T-helper 17 cell (primary cell): ENCODE measurements around the gene NMNAT1. TPM values are rescaled to one million over a fixed set of nuclear protein-coding genes. Genes with fewer than 3 reads are reported as not detected.
"Not testable (repeated sequence)": the region's sequence is repeated elsewhere in the genome, so short reads cannot be mapped to it uniquely, and the experiment has no call there.

ENCODE experiments used
- ATAC-seq: fragments of 150-1000 bp; cut with Tn5 transposase; 2 replicates; pipeline ENCODE4 v1.10.0; 2021; ENCODE audit warnings: mild to moderate bottlenecking, moderate library complexity
- DNase-seq, 3 donors: peaks; one replicate each; pipeline versions ENCODE4 v3.0.0 to v3.0.0-alpha.2; 2020 to 2021
- H3K9me3 ChIP-seq: one replicate; pipeline ENCODE4 v1.7.0; 2013; ENCODE audit warnings: low read length, mild to moderate bottlenecking; ENCODE audit not compliant: control insufficient read depth, poor library complexity, severe bottlenecking
- H3K27ac Mint-ChIP-seq: one replicate; pipeline ENCODE4 v1.8.0; 2022; ENCODE audit warnings: mild to moderate bottlenecking, moderate library complexity, mixed read lengths
- H3K27me3 Mint-ChIP-seq: one replicate; pipeline ENCODE4 v1.8.0; 2022; ENCODE audit warnings: mixed read lengths
- H3K36me3 Mint-ChIP-seq: one replicate; pipeline ENCODE4 v1.8.0; 2022; ENCODE audit warnings: low read depth, mixed read lengths
- H3K4me1 Mint-ChIP-seq: one replicate; pipeline ENCODE4 v1.8.0; 2022; ENCODE audit warnings: mild to moderate bottlenecking, mixed read lengths
- H3K4me3 Mint-ChIP-seq: one replicate; pipeline ENCODE4 v1.8.0; 2022; ENCODE audit warnings: mild to moderate bottlenecking, moderate library complexity, mixed read lengths
- total RNA-seq, 4 donors: library from RNA in 2 of 4; stranded (reverse) in 2 of 4; gene quantifications; one replicate each; pipeline ENCODE4 v1.2.3 and lab custom pipeline; 2022 to 2026

NMNAT1 gene
- total RNA-seq, 2 donors from 2014 or later = 2.4 to 2.9 TPM

DNA sequence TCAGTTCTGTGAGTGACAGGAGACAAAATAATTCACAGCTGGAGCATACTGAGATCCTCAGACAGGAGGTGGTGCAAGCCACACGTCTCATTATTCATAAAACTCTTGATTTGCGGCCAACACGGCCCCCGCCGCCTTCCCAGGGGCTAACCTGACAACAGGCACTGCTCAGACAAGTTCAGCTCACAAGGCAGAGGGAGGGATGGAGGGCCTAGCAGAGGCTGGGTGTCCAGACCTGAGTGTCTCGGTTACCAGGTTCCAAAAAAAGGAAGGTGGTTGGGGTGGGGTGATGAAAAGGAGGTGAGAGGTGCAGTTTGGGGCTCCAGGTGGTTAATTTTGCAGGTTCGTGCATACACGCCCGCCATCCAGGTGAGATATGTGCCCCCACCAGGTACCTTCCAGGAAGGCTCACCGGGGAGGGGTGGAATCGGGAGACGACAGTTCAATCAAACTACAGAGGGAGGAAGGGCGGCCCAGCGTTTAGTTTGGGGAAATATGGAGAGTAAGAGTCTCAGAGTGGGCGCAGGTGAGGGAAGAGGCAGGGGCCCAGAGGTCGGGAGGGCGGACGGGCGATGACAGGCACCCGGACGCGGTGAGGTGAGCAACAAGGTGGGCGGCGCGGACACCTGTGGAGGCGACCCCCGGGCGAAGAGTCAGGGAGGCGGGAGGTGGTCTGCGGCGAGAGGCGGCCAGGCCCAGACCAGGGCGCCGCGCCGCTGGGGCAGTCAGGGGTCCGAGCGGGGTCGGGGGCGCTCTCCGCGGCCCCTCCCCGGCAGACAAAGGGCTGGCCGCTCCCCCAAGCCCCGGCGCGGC, 33.8 kb upstream of the NMNAT1 start:
- Mint-ChIP-seq H3K36me3 (no peaks in the 10 kb centered on the region), H3K4me1 (peaks cover 37% of the 10 kb centered on the region), H3K27me3 (no peaks in the 10 kb centered on the region), H3K4me3 (peak overlapping the region; percentile 99), H3K27ac (peak overlapping the region; percentile 93)
- ATAC-seq (no peak), DNase-seq (peak in 2 of 3 donors; percentile 11 to 26)
- H3K9me3 ChIP-seq = no peaks in the 10 kb centered on the region

DNA sequence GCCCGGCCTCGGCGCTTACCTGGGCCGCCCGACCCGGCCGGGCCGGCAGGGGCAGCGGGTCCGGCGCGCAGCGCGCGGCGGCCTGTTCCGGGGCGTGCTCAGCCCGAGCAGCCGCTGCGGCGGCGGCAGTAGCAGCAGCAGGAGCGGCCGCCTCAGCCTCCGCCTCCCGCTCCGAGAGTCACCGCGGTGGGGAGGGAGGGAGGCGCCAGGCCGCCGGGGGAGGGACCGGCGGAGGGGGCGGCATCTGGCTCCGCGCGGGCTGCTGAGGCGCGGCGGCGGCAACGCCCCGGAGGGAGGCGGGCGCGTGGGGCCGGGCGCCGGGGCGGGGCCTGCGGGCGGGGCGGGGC, 33.2 kb upstream of the NMNAT1 start, which contains the start of gene CTNNBIP1:
Gene CTNNBIP1, minus strand, starts transcription at position 194 of the 347 bp plus-strand sequence. CDS start 38,205 bp downstream, outside the sequence.
- Mint-ChIP-seq H3K27ac (peak within 1 kb of the TSS; percentile 93), H3K4me3 (peak within 1 kb of the TSS; percentile 99), H3K36me3 (no peaks in the 10 kb centered on the region), H3K4me1 (peaks cover 32% of the 10 kb centered on the region), H3K27me3 (no peaks in the 10 kb centered on the region)
- H3K9me3 ChIP-seq = no peaks in the 10 kb centered on the region
- ATAC-seq (peak; percentile 80), DNase-seq (no peak)

DNA sequence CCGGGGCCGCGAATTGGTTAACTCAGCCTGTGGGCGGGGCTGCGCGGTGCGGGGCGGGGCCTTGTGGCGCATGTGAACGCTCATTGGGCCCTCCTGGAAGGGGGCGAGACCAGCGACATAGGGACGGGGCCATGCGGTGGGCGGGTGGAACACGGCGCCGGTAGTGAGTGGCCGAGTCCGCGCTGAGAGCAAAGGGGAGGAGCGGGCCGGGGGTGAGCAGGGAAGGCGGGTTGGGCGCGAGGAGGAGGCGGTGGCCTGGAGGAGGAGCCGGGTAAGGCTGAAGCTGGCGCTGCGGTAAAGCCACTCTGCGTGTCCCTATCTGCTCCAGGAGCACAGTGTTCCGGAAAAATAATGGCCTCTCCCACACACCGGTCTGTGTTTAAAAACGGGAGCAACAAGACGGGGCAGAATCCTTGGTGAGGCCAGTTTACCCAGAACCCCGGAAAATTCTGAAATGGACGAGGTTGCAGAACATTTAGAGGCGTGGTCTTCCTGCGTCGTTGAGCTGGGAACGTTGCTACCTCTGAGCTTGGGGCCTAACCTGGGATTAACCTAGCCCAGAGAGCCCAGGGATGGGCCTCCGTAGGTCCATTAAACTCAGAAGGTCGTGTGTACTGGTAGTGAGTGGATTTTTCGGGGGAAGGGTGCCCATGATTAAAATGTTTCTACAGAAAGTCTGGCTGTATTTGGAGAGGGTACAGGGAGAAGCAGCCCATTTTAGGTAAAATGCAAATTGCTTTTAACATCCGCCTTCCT, 32.7 kb upstream of the NMNAT1 start:
- no peaks in the 10 kb centered on the region for H3K36me3 Mint-ChIP-seq
- H3K4me3 Mint-ChIP-seq = peak overlapping the region; percentile 91
- no peaks in the 10 kb centered on the region for H3K9me3 ChIP-seq
- ATAC-seq (peak; percentile 93), DNase-seq (peak; percentile 100)
- H3K4me1 Mint-ChIP-seq = peaks cover 28% of the 10 kb centered on the region
- peak overlapping the region; percentile 80 for H3K27ac Mint-ChIP-seq
- H3K27me3 Mint-ChIP-seq = no peaks in the 10 kb centered on the region

GRCh38 chr1:9912264-9912936, 30.9 kb upstream of the NMNAT1 start:
- peaks cover 27% of the 10 kb centered on the region for H3K4me1 Mint-ChIP-seq
- peak overlapping the region; percentile 21 for H3K4me3 Mint-ChIP-seq
- ATAC-seq (no peak), DNase-seq (no peak)
- H3K9me3 ChIP-seq = no peaks in the 10 kb centered on the region
- peak overlapping the region; percentile 43 for H3K27ac Mint-ChIP-seq
- H3K36me3 Mint-ChIP-seq = no peaks in the 10 kb centered on the region
- no peaks in the 10 kb centered on the region for H3K27me3 Mint-ChIP-seq

GRCh38 chr1:9914610-9914937, 28.7 kb upstream of the NMNAT1 start:
- peaks cover 15% of the 10 kb centered on the region for H3K4me1 Mint-ChIP-seq
- DNase-seq = no peak

GRCh38 chr1:9916452-9916851, 26.8 kb upstream of the NMNAT1 start:
- Mint-ChIP-seq H3K27me3 (no peaks in the 10 kb centered on the region), H3K4me3 (no peak overlapping the region), H3K4me1 (peaks cover 7% of the 10 kb centered on the region), H3K27ac (no peak overlapping the region), H3K36me3 (no peaks in the 10 kb centered on the region)
- H3K9me3 ChIP-seq = no peaks in the 10 kb centered on the region
- ATAC-seq (no peak), DNase-seq (no peak)

More at GRCh38 chr1:9914610-9914937, 28.7 kb upstream of the NMNAT1 start:
- H3K27ac Mint-ChIP-seq = peak overlapping the region; percentile 54
- no peaks in the 10 kb centered on the region for H3K36me3 Mint-ChIP-seq
- no peaks in the 10 kb centered on the region for H3K27me3 Mint-ChIP-seq
- H3K4me3 Mint-ChIP-seq = no peak overlapping the region
- ATAC-seq = no peak
- H3K9me3 ChIP-seq = no peaks in the 10 kb centered on the region

- H3K27me3 Mint-ChIP-seq, ATAC-seq, H3K4me3 Mint-ChIP-seq, H3K4me1 Mint-ChIP-seq, DNase-seq, H3K27ac Mint-ChIP-seq, H3K36me3 Mint-ChIP-seq, H3K9me3 ChIP-seq: not testable (repeated sequence)
Observed at GRCh38 chr1:9917495-9917894, 25.8 kb upstream of the NMNAT1 start.

DNA sequence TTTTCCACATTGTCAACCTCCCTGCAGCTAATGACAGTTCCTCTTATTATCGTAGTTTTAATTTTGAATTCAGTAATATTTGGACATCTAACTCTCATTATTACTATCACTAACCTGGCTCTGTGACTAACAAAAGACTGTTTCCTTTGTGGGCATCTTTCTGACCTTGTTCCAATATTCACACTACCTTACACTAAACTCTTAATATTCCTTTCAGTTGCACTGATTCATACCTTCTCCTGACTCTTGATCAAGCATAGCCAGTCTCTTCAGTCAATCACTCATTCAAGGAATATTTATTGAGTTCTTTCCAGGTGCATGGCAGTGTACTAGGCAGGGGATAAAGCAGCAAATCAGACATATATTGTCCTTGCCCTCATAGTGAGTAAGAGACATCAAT, 25.4 kb upstream of the NMNAT1 start:
- no peaks in the 10 kb centered on the region for H3K27me3 Mint-ChIP-seq
- no peak overlapping the region for H3K4me3 Mint-ChIP-seq
- no peaks in the 10 kb centered on the region for H3K36me3 Mint-ChIP-seq
- peaks cover 3% of the 10 kb centered on the region for H3K4me1 Mint-ChIP-seq
- no peak for DNase-seq
- no peak for ATAC-seq
- H3K9me3 ChIP-seq = no peaks in the 10 kb centered on the region
- H3K27ac Mint-ChIP-seq = no peak overlapping the region

- H3K36me3 Mint-ChIP-seq = no peaks in the 10 kb centered on the region
- H3K27ac Mint-ChIP-seq = no peak overlapping the region
- no peak overlapping the region for H3K4me3 Mint-ChIP-seq
- H3K9me3 ChIP-seq = no peaks in the 10 kb centered on the region
- peaks cover 3% of the 10 kb centered on the region for H3K4me1 Mint-ChIP-seq
- ATAC-seq (no peak), DNase-seq (no peak)
- H3K27me3 Mint-ChIP-seq = no peaks in the 10 kb centered on the region
Observed at GRCh38 chr1:9920606-9921005, 22.7 kb upstream of the NMNAT1 start.

DNA sequence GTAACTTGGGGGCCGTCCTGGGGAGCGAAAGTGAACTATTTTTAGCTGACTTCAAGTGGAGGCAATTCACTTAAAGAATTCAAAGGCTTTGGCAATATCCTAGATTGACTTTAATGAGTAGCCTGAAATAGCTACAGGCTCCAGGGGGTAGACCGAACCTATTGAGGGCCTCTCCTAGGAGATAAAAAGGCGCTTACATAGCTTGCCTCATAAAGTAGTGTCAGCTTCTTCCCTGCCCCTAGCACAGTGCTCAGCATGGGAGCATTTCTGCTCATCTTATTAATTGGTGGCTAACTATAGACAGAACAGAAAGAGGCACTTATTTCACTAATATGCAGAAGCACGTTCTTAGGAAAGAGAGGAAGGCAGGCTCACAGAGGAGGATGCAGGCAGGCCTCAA, 20.9 kb upstream of the NMNAT1 start:
- no peaks in the 10 kb centered on the region for H3K36me3 Mint-ChIP-seq
- DNase-seq = no peak
- H3K9me3 ChIP-seq = no peaks in the 10 kb centered on the region
- H3K4me1 Mint-ChIP-seq = peaks cover 5% of the 10 kb centered on the region
- no peak overlapping the region for H3K27ac Mint-ChIP-seq
- H3K27me3 Mint-ChIP-seq = no peaks in the 10 kb centered on the region
- H3K4me3 Mint-ChIP-seq = no peak overlapping the region
- ATAC-seq = no peak

GRCh38 chr1:9927259-9927658, 16.0 kb upstream of the NMNAT1 start:
- H3K4me1 Mint-ChIP-seq = peaks cover 3% of the 10 kb centered on the region

DNA sequence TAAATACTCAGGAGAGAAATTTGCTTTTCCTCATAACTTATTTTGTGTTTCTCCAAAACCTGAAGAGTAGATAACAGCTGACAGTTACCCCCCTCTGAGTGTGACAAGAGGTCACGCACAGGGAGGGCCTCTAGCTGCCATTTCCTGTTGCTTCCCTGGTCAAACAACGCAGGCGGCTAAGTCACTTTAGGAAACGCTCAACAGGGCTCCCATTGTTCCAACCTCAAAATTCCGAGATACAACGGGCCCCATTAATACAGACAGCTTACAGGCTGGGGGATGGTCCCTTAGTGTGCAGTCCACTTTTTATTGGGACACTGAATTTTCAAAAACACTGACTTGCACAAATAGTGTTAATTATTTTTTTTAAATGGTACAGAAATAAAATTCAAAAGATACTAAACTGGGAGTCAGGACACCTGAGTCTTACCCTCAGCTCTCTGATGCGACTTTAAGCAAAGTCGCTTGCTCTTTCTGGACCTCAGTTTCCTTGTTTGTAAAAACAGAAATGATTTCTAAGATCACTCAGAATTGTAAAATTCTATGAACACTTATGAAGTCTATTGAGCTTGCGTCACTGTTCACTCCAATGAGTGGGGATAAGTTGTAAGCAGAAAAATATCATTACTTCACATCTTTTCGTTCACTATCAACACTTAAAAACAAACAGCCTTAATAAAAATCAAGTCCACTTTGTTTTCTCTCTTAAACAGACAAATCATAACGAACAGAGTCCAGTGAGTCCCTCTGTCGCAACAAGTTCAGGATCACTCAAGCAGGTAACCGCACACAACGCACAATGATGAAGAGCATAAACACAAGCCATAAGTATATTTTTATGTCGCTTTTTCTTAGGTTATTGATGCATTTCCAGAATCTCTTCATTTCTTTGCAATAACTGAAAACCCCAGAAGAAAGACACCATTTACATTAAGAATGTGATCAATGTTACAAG, 13.6 kb upstream of the NMNAT1 start:
- Mint-ChIP-seq H3K4me3 (no peak overlapping the region), H3K27ac (no peak overlapping the region), H3K4me1 (peaks cover 3% of the 10 kb centered on the region), H3K27me3 (no peaks in the 10 kb centered on the region), H3K36me3 (peaks cover 4% of the 10 kb centered on the region)
- DNase-seq (no peak), ATAC-seq (no peak)
- no peaks in the 10 kb centered on the region for H3K9me3 ChIP-seq

More at GRCh38 chr1:9927259-9927658, 16.0 kb upstream of the NMNAT1 start:
- no peaks in the 10 kb centered on the region for H3K9me3 ChIP-seq
- Mint-ChIP-seq H3K27me3 (no peaks in the 10 kb centered on the region), H3K27ac (peak overlapping the region; percentile 19), H3K4me3 (no peak overlapping the region), H3K36me3 (peaks cover 4% of the 10 kb centered on the region)
- DNase-seq = no peak
- ATAC-seq = no peak
